Measurements from ENCODE around the gene MVB12B.

- TF ChIP-seq CTCF (IDR thresholded peaks at IDR 0.05; ENCODE audit: low read depth, low read length), result no peak
- no peak for TF ChIP-seq EZH2phosphoT487 (IDR thresholded peaks at IDR 0.05; ENCODE audit: low read depth)
Measured at GRCh38 chr9:126551812-126552211, 225.2 kb downstream of the MVB12B start.

All from OCI-LY3 (cell line).